Colonic mucosa (tissue), 4 donors: ENCODE measurements around the gene TP53I11. TPM values are rescaled to one million over a fixed set of nuclear protein-coding genes. Genes with fewer than 3 reads are reported as not detected.
A peak's percentile ranks its signal among the peaks of the same experiment; 100 is the strongest.

ENCODE experiments used
- DNase-seq: peaks from one replicate; pipeline ENCODE4 v3.0.0-alpha.2; 2020
- H3K27ac ChIP-seq: fragments of 200-600 bp; one replicate; pipeline ENCODE4 v1.8.0; 2021
- H3K27me3 ChIP-seq: fragments of 200-600 bp; one replicate; pipeline ENCODE4 v1.8.0; 2021
- H3K36me3 ChIP-seq: fragments of 200-600 bp; one replicate; pipeline ENCODE4 v1.8.0; 2021
- H3K4me1 ChIP-seq: fragments of 200-600 bp; one replicate; pipeline ENCODE4 v1.8.0; 2021; ENCODE audit warnings: mild to moderate bottlenecking
- H3K4me3 ChIP-seq: fragments of 200-600 bp; one replicate; pipeline ENCODE4 v1.8.0; 2021
- H3K9ac ChIP-seq, 2 donors: one replicate each; pipeline ENCODE4 v1.7.0; 2013; ENCODE audit warnings: control low read depth in 2 of 2, low read depth in 2 of 2, low read length in 2 of 2
- H3K9me3 ChIP-seq: fragments of 200-600 bp; one replicate; pipeline ENCODE4 v1.8.0; 2021
- CTCF ChIP-seq: fragments of 200-600 bp; IDR thresholded peaks from one replicate; pipeline ENCODE4 v1.8.0; 2022; ENCODE audit warnings: antibody characterized with exemption, mild to moderate bottlenecking
- intact Hi-C: fragments of 100-400 bp; cut with DNase I; formaldehyde crosslinking; loops from one replicate; pipeline ENCODE4 v1.14.1; 2022
- total RNA-seq, 2 donors: library from RNA; stranded (reverse); fragmentation: NEBNext Ultra II Directional in 1 of 2; extraction: Animal tissue kit (Norgen Biotek cat#: 25700) in 1 of 2; gene quantifications; one replicate each; pipeline ENCODE4 v1.2.1, GENCODE V29; 2021
- donor health status: healthy.
- donor health status: DM: no; HTN: no; CAD: no.
- donor health status: DM: no; HTN: no; CAD: no.

Gene TP53I11
- total RNA-seq, 2 donors from 2014 or later = 103 to 158 TPM

DNA sequence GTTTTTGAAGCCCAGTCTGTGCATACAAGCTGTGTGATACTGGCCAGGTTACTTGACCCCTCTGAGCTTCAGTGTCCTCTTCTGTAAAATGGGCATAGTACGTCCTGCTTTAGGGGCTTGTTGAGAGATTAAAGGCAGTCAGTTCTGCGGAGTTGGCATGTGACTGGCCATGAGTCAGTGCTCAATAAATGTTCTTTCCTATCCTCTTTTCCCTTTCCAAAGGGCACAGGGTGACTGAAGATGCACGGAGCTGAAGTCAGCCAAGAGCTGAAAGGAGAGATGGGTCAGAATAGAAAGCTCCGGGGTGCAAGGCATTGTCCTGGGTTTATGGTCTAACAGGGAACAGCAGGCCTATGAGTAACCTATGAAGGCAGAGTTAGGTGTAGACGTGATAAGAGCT lies 48.9 kb downstream of the TP53I11 start:
- Histone ChIP-seq H3K27ac (no peak overlapping the region), H3K27me3 (no peaks in the 10 kb centered on the region), H3K36me3 (no peaks in the 10 kb centered on the region), H3K9ac (no peak overlapping the region), H3K4me3 (no peak overlapping the region), H3K4me1 (no peaks in the 10 kb centered on the region), H3K9me3 (no peaks in the 10 kb centered on the region)
- intact Hi-C loops = no loop called here
- no peak for TF ChIP-seq CTCF
- DNase-seq = no peak

- Histone ChIP-seq H3K27ac (no peak overlapping the region), H3K4me3 (no peak overlapping the region), H3K36me3 (no peaks in the 10 kb centered on the region), H3K27me3 (no peaks in the 10 kb centered on the region), H3K9me3 (no peaks in the 10 kb centered on the region), H3K9ac (no peak overlapping the region), H3K4me1 (no peaks in the 10 kb centered on the region)
- DNase-seq = no peak
- intact Hi-C loops = no loop called here
- no peak for TF ChIP-seq CTCF
Measured at GRCh38 chr11:44901120-44901633, 49.5 kb downstream of the TP53I11 start.

- no peak for TF ChIP-seq CTCF
- Histone ChIP-seq H3K36me3 (no peaks in the 10 kb centered on the region), H3K9ac (no peak overlapping the region), H3K4me3 (no peak overlapping the region), H3K27ac (no peak overlapping the region), H3K9me3 (no peaks in the 10 kb centered on the region), H3K4me1 (no peaks in the 10 kb centered on the region), H3K27me3 (no peaks in the 10 kb centered on the region)
- no peak for DNase-seq
- intact Hi-C loops = no loop called here
Measured at GRCh38 chr11:44899959-44900358, 50.7 kb downstream of the TP53I11 start.

DNA sequence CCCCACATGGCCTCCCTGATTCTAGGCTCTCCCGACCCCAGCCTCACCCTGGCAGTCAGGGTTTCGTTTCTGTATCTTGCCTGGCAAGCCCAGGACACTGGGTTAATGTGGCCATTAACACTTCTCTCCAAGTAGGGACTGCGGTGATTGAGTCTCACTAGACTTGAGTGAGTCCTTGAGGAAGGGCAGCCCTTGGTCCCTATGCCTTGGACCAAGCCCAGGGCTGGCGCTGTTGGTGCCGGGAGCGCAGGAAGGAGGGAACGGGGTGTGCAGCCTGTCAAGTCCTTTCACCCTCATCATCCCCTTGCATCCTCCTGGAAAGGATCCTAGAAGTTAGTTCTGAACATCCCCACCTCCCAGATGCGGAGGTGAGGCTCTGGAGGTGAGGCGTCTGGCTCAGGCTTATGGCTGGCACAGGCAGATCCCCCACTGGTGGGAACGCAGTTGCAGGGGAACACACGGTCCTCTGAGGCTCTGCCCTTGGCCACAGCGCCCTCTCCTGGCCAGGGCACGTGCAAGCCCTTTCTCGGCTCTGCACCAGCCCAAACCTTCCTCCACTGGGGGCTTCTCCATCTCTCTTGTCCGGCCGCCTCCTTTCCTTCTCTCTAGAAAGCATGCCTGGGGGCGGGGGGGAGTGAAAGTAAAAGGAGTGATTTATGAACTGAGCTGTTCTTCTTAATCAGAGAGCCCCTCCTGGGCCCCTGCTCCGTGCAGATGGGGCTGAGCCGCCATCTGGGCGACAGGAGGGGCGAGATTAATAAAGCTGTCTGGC lies 56.7 kb downstream of the TP53I11 start:
- Histone ChIP-seq H3K27ac (peak overlapping the region; percentile 24), H3K4me3 (no peak overlapping the region), H3K27me3 (no peaks in the 10 kb centered on the region), H3K4me1 (no peaks in the 10 kb centered on the region), H3K9me3 (no peaks in the 10 kb centered on the region), H3K9ac (no peak overlapping the region), H3K36me3 (no peaks in the 10 kb centered on the region)
- peak; percentile 70 for TF ChIP-seq CTCF
- intact Hi-C loops = loop anchor here (5.0 kb wide), 2 partner anchors 167 to 272 kb away; partner anchors contain the start of gene TSPAN18
- peak; percentile 50 for DNase-seq

GRCh38 chr11:44893308-44893822 lies 57.3 kb downstream of the TP53I11 start:
- Histone ChIP-seq H3K9me3 (no peaks in the 10 kb centered on the region), H3K9ac (no peak overlapping the region), H3K4me1 (no peaks in the 10 kb centered on the region), H3K36me3 (no peaks in the 10 kb centered on the region), H3K27me3 (no peaks in the 10 kb centered on the region), H3K4me3 (no peak overlapping the region), H3K27ac (peak overlapping the region; percentile 24)
- DNase-seq = peak; percentile 29
- TF ChIP-seq CTCF = no peak
- intact Hi-C loops = loop anchor here (5.0 kb wide), 2 partner anchors 166 to 271 kb away; partner anchors contain the start of gene TSPAN18
